Thyroid gland (tissue), 4 donors: ENCODE measurements around the gene MZF1.

Source experiments
- POLR2A ChIP-seq, 2 donors: fragments of 450-650 bp; IDR thresholded peaks; one replicate each; pipeline ENCODE4 v1.6.1; 2017; ENCODE audit warnings: antibody characterized with exemption in 2 of 2, mild to moderate bottlenecking in 2 of 2, moderate library complexity in 1 of 2
- TF ChIP-seq, protein P1 (sequence below), 6 experiments: fragments of 200-600 bp in 3 of 6; fragments of 450-650 bp in 3 of 6; sonication (generic) in 3 of 6; IDR thresholded peaks; one replicate each; pipeline ENCODE4 v1.5.1; 2016 to 2019; ENCODE audit warnings: antibody characterized with exemption in 6 of 6, mild to moderate bottlenecking in 2 of 6, inconsistent platforms in 1 of 6, moderate library complexity in 1 of 6

DNA sequence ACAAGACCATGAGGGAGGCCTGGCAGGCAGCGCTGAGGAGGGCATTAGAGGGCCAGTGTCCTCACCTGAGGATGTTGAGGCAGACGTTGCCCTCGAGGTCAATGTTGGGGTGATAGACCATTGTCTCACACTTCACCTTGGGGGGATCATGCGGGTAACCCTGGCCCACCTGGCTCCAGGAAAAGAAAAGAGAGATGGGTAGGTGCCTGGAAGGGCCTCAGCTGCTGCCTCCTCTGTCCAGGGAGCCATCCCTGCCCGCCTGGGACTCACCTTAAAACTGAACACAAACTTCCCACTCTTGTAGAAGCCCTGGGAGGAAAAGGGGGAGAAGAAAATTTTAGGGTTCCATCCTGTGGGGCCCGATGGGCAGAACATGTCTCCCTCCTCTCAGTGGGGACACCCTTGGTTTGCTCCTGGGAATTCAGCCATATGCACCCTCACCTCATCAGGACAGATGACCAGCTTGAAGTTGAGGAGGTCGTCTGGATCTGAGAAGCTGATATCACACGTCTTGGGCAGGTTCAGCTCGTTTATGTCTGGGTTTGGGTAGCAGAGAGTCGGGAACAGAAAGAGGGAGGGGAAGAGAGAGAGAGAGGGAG lies 16.4 kb downstream of the MZF1 start:
- TF ChIP-seq, protein P1, sequence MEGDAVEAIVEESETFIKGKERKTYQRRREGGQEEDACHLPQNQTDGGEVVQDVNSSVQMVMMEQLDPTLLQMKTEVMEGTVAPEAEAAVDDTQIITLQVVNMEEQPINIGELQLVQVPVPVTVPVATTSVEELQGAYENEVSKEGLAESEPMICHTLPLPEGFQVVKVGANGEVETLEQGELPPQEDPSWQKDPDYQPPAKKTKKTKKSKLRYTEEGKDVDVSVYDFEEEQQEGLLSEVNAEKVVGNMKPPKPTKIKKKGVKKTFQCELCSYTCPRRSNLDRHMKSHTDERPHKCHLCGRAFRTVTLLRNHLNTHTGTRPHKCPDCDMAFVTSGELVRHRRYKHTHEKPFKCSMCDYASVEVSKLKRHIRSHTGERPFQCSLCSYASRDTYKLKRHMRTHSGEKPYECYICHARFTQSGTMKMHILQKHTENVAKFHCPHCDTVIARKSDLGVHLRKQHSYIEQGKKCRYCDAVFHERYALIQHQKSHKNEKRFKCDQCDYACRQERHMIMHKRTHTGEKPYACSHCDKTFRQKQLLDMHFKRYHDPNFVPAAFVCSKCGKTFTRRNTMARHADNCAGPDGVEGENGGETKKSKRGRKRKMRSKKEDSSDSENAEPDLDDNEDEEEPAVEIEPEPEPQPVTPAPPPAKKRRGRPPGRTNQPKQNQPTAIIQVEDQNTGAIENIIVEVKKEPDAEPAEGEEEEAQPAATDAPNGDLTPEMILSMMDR (IDR thresholded peaks at IDR 0.05): no peak
- no peak for TF ChIP-seq POLR2A (IDR thresholded peaks at IDR 0.05)
